SU-DHL-6 (cell line): Measurements from ENCODE around the gene MRPL49.

ENCODE experiments used
- H2AFZ ChIP-seq: fragments of 200-600 bp; sonication (generic); 2 replicates; pipeline ENCODE4 v1.6.1; 2014; ENCODE audit warnings: low read depth, mild to moderate bottlenecking, moderate library complexity, mixed read lengths, antibody characterized with exemption, low read length; ENCODE audit not compliant: severe bottlenecking
- H3F3A ChIP-seq: fragments of 200-600 bp; shearing (Covaris generic); 2 replicates; pipeline ENCODE4 v1.6.0; 2016; ENCODE audit warnings: antibody characterized with exemption, mild to moderate bottlenecking; ENCODE audit not compliant: insufficient read depth
- H3K27ac ChIP-seq: fragments of 200-600 bp; sonication (generic); 2 replicates; pipeline ENCODE4 v1.5.1; 2016; ENCODE audit warnings: low read depth, mild to moderate bottlenecking, low read length, moderate library complexity, mixed read lengths
- H3K27me3 ChIP-seq: fragments of 200-600 bp; sonication (generic), shearing (Covaris generic); 2 replicates; pipeline ENCODE4 v1.6.0; 2014; ENCODE audit warnings: mild to moderate bottlenecking, low read length
- H3K36me3 ChIP-seq: fragments of 200-600 bp; sonication (generic); 2 replicates; pipeline ENCODE4 v1.6.1; 2014; ENCODE audit warnings: mild to moderate bottlenecking, low read length, mixed read lengths
- H3K4me2 ChIP-seq: fragments of 300-600, 200-600 bp; shearing (Covaris generic), sonication (generic); 2 replicates; pipeline ENCODE4 v1.6.0; 2014; ENCODE audit warnings: low read length, low read depth, mild to moderate bottlenecking; ENCODE audit not compliant: poor library complexity, severe bottlenecking
- H3K4me3 ChIP-seq: fragments of 200-600 bp; sonication (generic); 2 replicates; pipeline ENCODE4 v1.5.1; 2014; ENCODE audit warnings: antibody characterized with exemption, low read length, mild to moderate bottlenecking, mixed read lengths; ENCODE audit not compliant: insufficient read depth, poor library complexity, severe bottlenecking
- H3K79me2 ChIP-seq: fragments of 200-600 bp; sonication (generic); 2 replicates; pipeline ENCODE4 v1.6.1; 2014; ENCODE audit warnings: mild to moderate bottlenecking, low read length, moderate library complexity; ENCODE audit not compliant: insufficient read depth
- H3K9ac ChIP-seq: fragments of 200-600 bp; sonication (generic); 2 replicates; pipeline ENCODE4 v1.7.0; 2014; ENCODE audit warnings: mild to moderate bottlenecking, low read length
- H3K9me2 ChIP-seq: fragments of 200-600 bp; sonication (generic); replicated peaks from 2 replicates; pipeline ENCODE4 v1.6.1; 2014; ENCODE audit warnings: low read length; ENCODE audit not compliant: insufficient read depth
- H3K9me3 ChIP-seq: fragments of 200-600 bp; sonication (generic); 2 replicates; pipeline ENCODE4 v1.6.1; 2014; ENCODE audit warnings: low read length, mixed read lengths; ENCODE audit not compliant: insufficient read depth
- H4K20me1 ChIP-seq: fragments of 200-600 bp; sonication (generic); 2 replicates; pipeline ENCODE4 v1.6.1; 2014; ENCODE audit warnings: low read depth, mild to moderate bottlenecking, antibody characterized with exemption, low read length, moderate library complexity, mixed read lengths
- EZH2phosphoT487 ChIP-seq: fragments of 200-600 bp; sonication (generic), shearing (Covaris generic); conservative IDR thresholded peaks from 2 replicates; pipeline ENCODE4 v1.6.1; 2018; ENCODE audit warnings: mild to moderate bottlenecking, antibody characterized with exemption, low read length, moderate library complexity, mixed read lengths
- TF ChIP-seq, protein P1 (sequence below): fragments of 200-600 bp; sonication (generic); IDR thresholded peaks from one replicate; pipeline ENCODE4 v1.5.1; 2017; ENCODE audit warnings: antibody characterized with exemption, mild to moderate bottlenecking, low read length, moderate library complexity; ENCODE audit not compliant: insufficient read depth, poor library complexity, severe bottlenecking

Gene MRPL49

DNA sequence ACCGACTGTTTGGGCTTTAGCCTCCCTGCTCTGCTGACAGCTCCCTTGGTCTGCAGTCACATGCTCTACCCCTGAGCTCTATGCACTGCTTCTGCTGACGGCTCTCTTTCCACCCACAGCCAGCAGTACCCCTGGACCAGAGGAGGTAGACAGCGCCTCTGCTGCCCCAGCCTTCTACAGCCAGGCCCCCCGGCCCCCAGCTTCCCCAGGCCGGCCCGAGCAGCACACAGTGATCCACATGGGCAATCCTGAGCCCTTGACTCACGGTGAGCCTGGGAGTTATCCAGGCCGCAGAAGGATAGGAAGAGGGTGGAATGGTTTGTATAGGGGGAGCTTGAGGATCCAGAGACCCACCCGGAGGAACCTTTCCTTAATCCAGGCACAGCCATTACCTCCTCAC lies 35.3 kb upstream of the MRPL49 start:
- Histone ChIP-seq H3K9me3 (no peaks in the 10 kb centered on the region), H2AFZ (no peak overlapping the region), H3K4me3 (no peak overlapping the region), H3K79me2 (peaks cover 34% of the 10 kb centered on the region), H3F3A (peaks cover under 1% of the 10 kb centered on the region; the same call in 1 of the 2 replicates), H3K9me2 (no peaks in the 10 kb centered on the region), H3K4me2 (no peak overlapping the region), H3K36me3 (peaks cover 6% of the 10 kb centered on the region; the same call in 1 of the 2 replicates), H4K20me1 (no peaks in the 10 kb centered on the region), H3K27ac (no peak overlapping the region), H3K27me3 (no peaks in the 10 kb centered on the region), H3K9ac (no peak overlapping the region)
- no peak for TF ChIP-seq EZH2phosphoT487
- TF ChIP-seq, protein P1, sequence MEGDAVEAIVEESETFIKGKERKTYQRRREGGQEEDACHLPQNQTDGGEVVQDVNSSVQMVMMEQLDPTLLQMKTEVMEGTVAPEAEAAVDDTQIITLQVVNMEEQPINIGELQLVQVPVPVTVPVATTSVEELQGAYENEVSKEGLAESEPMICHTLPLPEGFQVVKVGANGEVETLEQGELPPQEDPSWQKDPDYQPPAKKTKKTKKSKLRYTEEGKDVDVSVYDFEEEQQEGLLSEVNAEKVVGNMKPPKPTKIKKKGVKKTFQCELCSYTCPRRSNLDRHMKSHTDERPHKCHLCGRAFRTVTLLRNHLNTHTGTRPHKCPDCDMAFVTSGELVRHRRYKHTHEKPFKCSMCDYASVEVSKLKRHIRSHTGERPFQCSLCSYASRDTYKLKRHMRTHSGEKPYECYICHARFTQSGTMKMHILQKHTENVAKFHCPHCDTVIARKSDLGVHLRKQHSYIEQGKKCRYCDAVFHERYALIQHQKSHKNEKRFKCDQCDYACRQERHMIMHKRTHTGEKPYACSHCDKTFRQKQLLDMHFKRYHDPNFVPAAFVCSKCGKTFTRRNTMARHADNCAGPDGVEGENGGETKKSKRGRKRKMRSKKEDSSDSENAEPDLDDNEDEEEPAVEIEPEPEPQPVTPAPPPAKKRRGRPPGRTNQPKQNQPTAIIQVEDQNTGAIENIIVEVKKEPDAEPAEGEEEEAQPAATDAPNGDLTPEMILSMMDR: no peak

DNA sequence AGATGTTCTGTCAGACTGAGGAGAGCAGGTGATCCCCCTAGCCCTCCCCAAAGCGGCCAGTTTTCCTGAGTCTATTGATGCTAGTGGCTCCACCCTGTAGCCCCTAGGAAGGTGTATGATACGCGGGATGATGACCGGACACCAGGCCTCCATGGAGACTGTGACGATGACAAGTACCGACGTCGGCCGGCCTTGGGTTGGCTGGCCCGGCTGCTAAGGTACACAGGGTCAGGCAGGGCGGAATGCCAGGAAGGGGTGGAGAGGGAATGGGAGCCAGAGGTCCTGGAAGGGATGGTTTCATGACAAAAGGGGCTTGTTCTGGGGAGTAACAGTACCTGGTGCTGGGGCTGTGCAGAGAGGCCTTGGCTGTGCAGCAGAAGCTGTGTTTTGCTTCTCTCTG lies 34.9 kb upstream of the MRPL49 start:
- Histone ChIP-seq H3F3A (peaks cover 4% of the 10 kb centered on the region; the same call in 1 of the 2 replicates), H3K27ac (no peak overlapping the region), H4K20me1 (no peaks in the 10 kb centered on the region), H3K36me3 (peaks cover 3% of the 10 kb centered on the region; the same call in 1 of the 2 replicates), H3K9me2 (no peaks in the 10 kb centered on the region), H3K79me2 (peaks cover 30% of the 10 kb centered on the region), H3K9ac (no peak overlapping the region), H3K4me3 (no peak overlapping the region), H2AFZ (no peak overlapping the region), H3K4me2 (no peak overlapping the region), H3K27me3 (no peaks in the 10 kb centered on the region), H3K9me3 (no peaks in the 10 kb centered on the region)
- no peak for TF ChIP-seq EZH2phosphoT487
- TF ChIP-seq, protein P1: no peak

DNA sequence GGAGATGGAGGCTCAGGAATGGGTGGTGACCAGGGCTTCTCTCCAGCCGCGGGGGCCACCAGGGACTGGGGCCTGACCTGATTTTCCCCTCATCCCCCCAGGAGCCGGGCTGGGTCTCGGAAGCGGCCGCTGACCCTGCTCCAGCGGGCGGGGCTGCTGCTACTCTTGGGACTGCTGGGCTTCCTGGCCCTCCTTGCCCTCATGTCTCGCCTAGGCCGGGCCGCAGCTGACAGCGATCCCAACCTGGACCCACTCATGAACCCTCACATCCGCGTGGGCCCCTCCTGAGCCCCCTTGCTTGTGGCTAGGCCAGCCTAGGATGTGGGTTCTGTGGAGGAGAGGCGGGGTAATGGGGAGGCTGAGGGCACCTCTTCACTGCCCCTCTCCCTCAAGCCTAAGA lies 34.3 kb upstream of the MRPL49 start:
- Histone ChIP-seq H3K9me3 (no peaks in the 10 kb centered on the region), H2AFZ (no peak overlapping the region), H3K4me3 (no peak overlapping the region), H3K79me2 (peaks cover 24% of the 10 kb centered on the region), H4K20me1 (no peaks in the 10 kb centered on the region), H3K9me2 (no peaks in the 10 kb centered on the region), H3K36me3 (0 out of 2 replicates have a peak, but pooled peaks cover 2% of the 10 kb centered on the region), H3K27me3 (no peaks in the 10 kb centered on the region), H3K27ac (no peak overlapping the region), H3F3A (peaks cover 5% of the 10 kb centered on the region; the same call in 1 of the 2 replicates), H3K9ac (no peak overlapping the region), H3K4me2 (no peak overlapping the region)
- TF ChIP-seq, protein P1: no peak
- no peak for TF ChIP-seq EZH2phosphoT487
